Suppressor macrophage (primary cell): ENCODE results near the gene PCDHB7.
"Not testable (repeated sequence)": the region's sequence is repeated elsewhere in the genome, so short reads cannot be mapped to it uniquely, and the experiment has no call there.

Experiments used
- DNase-seq, 4 experiments: peaks; one replicate each; pipeline ENCODE4 v3.0.0-alpha.2; 2020 to 2022

Gene PCDHB7

DNA sequence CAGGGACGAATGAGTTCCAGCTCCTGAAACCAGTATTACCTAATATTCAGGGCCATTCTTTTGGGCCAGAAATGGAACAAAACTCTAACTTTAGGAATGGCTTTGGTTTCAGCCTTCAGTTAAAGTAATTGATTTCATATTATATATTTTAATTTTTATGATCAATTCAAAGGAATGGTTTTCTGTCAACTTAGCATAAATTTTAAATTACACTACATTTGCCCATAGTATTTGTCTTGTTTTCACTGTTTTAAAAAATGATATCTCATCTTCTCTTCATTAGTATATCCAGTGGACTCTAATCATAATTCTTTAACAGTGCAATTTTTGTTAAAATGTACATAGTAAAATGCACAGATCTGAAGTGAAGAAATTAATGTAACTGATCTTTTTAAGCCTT lies 7.9 kb downstream of the PCDHB7 start:
- no peak for DNase-seq

DNA sequence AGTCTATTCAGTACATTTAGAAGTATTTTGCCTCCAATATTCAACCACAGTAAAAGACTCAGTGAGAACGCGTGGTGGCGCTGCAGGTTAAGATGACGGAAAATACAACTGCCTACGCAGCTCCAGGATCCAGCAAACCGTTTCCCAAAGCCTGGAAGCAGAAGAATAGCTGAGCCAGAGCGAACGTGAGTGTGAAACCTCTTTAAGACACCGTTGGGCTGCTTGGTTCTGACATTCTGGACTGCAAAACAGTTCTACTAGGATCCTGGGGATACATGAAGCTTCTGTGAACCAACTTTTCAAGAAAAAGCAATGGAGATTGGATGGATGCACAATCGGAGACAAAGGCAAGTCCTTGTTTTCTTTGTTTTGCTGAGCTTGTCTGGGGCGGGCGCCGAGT lies 9.8 kb downstream of the PCDHB7 start, which contains the start of gene PCDHB16:
TSS of gene PCDHB16 (plus strand) at position 140 of the 400 bp plus-strand sequence. CDS start at position 313, 173 bp downstream.
- no peak for DNase-seq

DNA sequence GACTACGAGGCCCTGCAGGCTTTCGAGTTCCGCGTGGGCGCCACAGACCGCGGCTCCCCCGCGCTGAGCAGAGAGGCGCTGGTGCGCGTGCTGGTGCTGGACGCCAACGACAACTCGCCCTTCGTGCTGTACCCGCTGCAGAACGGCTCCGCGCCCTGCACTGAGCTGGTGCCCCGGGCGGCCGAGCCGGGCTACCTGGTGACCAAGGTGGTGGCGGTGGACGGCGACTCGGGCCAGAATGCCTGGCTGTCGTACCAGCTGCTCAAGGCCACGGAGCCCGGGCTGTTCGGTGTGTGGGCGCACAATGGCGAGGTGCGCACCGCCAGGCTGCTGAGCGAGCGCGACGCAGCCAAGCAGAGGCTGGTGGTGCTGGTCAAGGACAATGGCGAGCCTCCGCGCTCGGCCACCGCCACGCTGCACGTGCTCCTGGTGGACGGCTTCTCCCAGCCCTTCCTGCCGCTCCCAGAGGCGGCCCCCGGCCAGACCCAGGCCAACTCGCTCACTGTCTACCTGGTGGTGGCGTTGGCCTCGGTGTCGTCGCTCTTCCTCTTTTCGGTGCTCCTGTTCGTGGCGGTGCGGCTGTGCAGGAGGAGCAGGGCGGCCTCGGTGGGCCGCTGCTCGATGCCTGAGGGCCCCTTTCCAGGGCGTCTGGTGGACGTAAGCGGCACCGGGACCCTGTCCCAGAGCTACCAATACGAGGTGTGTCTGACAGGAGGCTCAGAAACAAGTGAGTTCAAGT lies 11.8 kb downstream of the PCDHB7 start:
- not testable (repeated sequence) for DNase-seq

DNA sequence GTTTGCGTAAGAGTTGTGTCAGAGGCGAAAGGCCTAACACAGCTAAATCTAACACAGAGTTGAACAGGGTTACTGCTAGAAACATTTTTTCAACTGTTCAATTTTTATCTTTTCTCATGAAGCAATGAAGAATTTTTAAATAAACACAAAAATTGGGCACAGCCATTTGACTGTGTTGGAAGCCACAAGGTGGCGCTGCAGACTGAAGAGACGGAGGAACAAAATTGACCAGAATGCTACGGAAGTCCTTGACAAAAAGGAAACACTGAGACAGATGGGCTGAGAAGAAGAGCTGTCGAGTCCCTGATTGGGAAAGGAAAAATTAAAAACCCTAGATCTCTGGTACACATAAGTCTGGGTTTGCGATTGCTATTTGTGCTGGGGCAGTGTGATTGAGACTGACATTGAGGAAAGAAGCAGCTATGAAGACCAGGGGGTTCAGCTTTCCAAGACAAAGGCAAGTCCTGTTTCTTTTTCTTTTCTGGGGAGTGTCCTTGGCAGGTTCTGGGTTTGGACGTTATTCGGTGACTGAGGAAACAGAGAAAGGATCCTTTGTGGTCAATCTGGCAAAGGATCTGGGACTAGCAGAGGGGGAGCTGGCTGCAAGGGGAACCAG lies 14.6 kb downstream of the PCDHB7 start, which contains the start of gene PCDHB9:
TSS of gene PCDHB9 (plus strand) at position 265 of the 616 bp plus-strand sequence. CDS start at position 423, 158 bp downstream.
- DNase-seq = peak in 3 of 4 experiments; percentile 5 to 28 (median 18)

DNA sequence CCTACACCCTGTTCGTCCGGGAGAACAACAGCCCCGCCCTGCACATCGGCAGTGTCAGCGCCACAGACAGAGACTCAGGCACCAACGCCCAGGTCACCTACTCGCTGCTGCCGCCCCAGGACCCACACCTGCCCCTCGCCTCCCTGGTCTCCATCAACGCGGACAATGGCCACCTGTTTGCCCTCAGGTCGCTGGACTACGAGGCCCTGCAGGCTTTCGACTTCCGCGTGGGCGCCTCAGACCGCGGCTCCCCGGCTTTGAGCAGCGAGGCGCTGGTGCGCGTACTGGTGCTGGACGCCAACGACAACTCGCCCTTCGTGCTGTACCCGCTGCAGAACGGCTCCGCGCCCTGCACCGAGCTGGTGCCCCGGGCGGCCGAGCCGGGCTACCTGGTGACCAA lies 16.2 kb downstream of the PCDHB7 start:
- DNase-seq = not testable (repeated sequence)

- not testable (repeated sequence) for DNase-seq
These were observed 16.7 kb downstream of the PCDHB7 start for GRCh38 chr5:141189131-141189530.

DNA sequence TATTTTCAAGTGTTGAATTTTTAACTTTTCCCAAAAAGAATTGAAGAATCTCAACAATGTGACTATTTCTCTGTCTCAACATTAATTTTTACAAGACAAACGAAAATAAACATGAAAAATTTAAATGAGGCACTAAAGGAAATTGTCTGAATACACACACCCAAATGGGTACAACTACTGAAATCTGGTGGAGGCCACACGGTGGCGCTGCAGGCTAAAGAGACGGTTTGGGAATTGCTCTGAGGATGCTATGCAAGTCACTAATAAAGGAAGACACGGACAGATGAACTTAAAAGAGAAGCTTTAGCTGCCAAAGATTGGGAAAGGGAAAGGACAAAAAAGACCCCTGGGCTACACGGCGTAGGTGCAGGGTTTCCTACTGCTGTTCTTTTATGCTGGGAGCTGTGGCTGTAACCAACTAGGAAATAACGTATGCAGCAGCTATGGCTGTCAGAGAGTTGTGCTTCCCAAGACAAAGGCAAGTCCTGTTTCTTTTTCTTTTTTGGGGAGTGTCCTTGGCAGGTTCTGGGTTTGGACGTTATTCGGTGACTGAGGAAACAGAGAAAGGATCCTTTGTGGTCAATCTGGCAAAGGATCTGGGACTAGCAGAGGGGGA lies 19.8 kb downstream of the PCDHB7 start, which contains the start of gene PCDHB10:
TSS of gene PCDHB10 (plus strand) at position 244 of the 616 bp plus-strand sequence. CDS start at position 444, 200 bp downstream.
- DNase-seq = peak; percentile 2 to 26 (median 16)

DNA sequence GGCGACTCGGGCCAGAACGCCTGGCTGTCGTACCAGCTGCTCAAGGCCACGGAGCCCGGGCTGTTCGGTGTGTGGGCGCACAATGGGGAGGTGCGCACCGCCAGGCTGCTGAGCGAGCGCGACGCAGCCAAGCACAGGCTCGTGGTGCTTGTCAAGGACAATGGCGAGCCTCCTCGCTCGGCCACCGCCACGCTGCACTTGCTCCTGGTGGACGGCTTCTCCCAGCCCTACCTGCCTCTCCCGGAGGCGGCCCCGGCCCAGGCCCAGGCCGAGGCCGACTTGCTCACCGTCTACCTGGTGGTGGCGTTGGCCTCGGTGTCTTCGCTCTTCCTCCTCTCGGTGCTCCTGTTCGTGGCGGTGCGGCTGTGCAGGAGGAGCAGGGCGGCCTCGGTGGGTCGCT lies 21.9 kb downstream of the PCDHB7 start:
- not testable (repeated sequence) for DNase-seq

- DNase-seq = no peak
These were observed 23.9 kb downstream of the PCDHB7 start for GRCh38 chr5:141196363-141196762.

DNA sequence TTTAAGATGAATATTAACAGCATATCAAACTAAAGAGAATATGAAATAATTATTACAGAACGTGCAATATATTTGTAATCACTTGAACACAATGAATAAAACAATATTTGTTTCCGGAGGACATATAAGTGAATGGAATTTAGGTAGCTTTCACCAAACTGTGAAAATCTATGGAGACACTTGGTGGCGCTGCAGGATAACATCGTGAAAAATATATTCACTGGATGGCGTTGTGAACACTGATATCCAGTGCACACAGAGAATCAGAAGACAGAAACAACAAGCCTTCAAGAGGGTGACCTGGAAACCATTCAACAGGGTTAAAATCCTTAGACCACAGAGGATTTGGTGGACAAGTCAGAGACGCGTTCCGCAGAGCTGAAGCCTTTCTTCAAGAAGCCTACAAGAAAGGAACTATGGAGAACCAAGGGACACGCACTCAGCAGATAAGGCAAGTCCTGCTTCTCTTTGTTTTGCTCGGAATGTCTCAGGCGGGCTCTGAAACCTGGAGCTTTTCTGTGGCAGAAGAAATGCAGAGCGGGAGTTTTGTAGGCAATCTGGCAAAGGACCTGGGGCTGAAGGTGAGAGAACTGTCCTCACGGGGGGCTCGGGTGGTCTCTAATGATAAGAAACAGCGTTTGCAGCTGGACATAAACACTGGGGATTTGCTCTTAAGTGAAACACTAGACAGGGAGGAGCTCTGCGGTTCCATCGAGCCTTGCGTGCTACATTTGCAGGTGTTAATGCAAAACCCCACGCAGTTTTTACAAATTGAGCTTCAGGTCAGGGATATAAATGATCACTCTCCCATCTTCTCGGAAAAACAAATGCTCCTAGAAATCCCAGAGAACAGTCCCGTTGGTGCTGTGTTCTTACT lies 27.2 kb downstream of the PCDHB7 start, which contains the start of gene PCDHB11:
TSS of gene PCDHB11 (plus strand) at position 269 of the 877 bp plus-strand sequence. CDS start at position 417, 148 bp downstream.
- no peak for DNase-seq

- not testable (repeated sequence) for DNase-seq
These were observed 28.7 kb downstream of the PCDHB7 start for GRCh38 chr5:141201126-141201525.

DNA sequence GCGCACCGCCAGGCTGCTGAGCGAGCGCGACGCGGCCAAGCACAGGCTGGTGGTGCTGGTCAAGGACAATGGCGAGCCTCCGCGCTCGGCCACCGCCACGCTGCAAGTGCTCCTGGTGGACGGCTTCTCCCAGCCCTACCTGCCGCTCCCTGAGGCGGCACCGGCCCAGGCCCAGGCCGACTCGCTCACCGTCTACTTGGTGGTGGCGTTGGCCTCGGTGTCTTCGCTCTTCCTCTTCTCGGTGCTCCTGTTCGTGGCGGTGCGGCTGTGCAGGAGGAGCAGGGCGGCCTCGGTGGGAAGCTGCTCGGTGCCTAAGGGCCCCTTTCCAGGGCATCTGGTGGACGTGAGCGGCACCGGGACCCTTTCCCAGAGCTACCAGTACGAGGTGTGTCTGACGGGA lies 29.2 kb downstream of the PCDHB7 start:
- not testable (repeated sequence) for DNase-seq

GRCh38 chr5:141208478-141208877 lies 36.0 kb downstream of the PCDHB7 start, which contains the start of gene PCDHB12:
Gene PCDHB12, plus strand, starts transcription at chr5:141208719. Its CDS starts 189 bp downstream, at chr5:141208908.
- DNase-seq = no peak

GRCh38 chr5:141210281-141210680 lies 37.8 kb downstream of the PCDHB7 start:
- not testable (repeated sequence) for DNase-seq

DNA sequence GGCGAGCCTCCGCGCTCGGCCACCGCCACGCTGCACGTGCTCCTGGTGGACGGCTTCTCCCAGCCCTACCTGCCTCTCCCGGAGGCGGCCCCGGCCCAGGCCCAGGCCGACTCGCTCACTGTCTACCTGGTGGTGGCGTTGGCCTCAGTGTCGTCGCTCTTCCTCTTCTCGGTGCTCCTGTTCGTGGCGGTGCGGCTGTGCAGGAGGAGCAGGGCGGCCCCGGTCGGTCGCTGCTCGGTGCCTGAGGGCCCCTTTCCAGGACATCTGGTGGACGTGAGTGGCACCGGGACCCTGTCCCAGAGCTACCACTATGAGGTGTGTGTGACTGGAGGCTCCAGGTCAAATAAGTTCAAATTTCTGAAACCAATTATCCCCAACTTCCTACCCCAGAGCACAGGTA lies 38.4 kb downstream of the PCDHB7 start:
- DNase-seq = not testable (repeated sequence)

GRCh38 chr5:141213656-141214339 lies 41.4 kb downstream of the PCDHB7 start, which contains the start of gene PCDHB13:
Gene PCDHB13, plus strand, starts transcription at chr5:141213919. Its CDS starts 205 bp downstream, at chr5:141214124.
- peak in 2 of 4 experiments; percentile 2 to 10 for DNase-seq

GRCh38 chr5:141214583-141214982 lies 42.1 kb downstream of the PCDHB7 start:
- not testable (repeated sequence) for DNase-seq

DNA sequence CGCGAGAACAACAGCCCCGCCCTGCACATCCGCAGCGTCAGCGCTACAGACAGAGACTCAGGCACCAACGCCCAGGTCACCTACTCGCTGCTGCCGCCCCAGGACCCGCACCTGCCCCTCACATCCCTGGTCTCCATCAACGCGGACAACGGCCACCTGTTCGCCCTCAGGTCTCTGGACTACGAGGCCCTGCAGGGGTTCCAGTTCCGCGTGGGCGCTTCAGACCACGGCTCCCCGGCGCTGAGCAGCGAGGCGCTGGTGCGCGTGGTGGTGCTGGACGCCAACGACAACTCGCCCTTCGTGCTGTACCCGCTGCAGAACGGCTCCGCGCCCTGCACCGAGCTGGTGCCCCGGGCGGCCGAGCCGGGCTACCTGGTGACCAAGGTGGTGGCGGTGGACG lies 43.1 kb downstream of the PCDHB7 start:
- DNase-seq = not testable (repeated sequence)

- DNase-seq = not testable (repeated sequence)
These were observed 43.6 kb downstream of the PCDHB7 start for GRCh38 chr5:141216035-141216434.

DNA sequence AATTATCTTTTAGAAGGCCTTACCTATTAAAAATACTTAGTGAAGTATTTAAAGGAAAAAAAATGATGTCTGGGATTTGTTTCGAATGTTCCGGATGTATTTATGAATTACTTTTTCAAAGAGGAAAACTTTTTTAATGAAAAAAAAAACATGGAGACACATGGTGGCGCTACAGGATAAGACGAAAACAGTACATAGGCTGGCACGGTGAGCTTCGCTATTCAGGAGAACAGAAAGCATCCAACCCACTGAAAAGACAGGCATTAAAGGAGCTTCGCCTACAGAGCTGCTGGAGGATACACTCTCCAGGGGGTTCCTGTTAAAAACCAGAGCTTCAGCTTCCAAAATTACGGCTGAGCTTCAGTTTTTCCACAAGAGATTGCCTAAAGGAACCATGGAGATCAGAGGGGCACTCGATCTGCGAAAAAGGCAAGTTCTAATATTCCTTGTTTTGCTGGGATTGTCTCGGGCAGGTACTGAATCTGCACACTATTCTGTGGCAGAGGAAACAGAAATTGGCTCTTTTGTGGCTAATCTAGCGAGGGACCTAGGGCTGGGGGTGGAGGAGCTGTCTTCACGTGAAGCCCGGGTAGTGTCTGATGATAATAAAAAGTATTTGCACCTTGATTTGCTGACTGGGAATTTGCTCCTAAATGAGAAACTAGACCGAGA lies 50.8 kb downstream of the PCDHB7 start, which contains the start of gene PCDHB14:
TSS of gene PCDHB14 (plus strand) at position 232 of the 672 bp plus-strand sequence. CDS start at position 395, 163 bp downstream.
- DNase-seq = peak in 2 of 4 experiments; percentile 1 to 5
